ENCODE measurements around the gene TBC1D14. TPM values are rescaled to one million over a fixed set of nuclear protein-coding genes. Genes with fewer than 3 reads are reported as not detected.
A peak's percentile ranks its signal among the peaks of the same experiment; 100 is the strongest.

The TBC1D14 gene
- total and polyA plus RNA-seq, 5 donors from 2014 or later, result 46.6 to 67.7 (median 52.2) TPM

DNA sequence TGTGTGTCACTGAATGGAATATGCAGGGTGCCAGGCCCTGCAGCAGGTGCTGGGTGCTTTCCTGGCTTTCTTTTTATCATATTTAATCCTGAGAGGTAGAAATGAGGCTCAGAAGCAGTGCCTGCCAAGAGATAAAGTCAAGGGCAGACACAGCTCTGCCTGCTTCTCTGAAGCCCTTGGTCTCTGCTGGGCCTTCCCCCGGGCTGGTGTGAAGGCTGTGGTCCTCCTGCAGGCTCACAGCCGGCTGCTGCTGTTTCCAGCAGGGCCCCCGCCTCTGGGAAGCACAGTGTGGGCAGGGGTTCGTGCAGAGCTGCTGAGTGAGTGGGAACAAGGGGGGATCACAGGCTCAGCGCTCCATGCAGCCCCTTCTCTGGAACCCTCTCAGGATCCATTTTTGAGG lies 49.6 kb downstream of the TBC1D14 start:
- no peak overlapping the region for H3K27ac ChIP-seq (ENCODE audit: insufficient read depth, low read length, poor library complexity, severe bottlenecking)
- peaks cover 4% of the 10 kb centered on the region for H3K27me3 Mint-ChIP-seq
- no peaks in the 10 kb centered on the region for H3K9me3 Mint-ChIP-seq
- no peak overlapping the region for H3K4me3 Mint-ChIP-seq
- peak overlapping the region in 2 of 3 donors; percentile 48 to 51 for H3K27ac Mint-ChIP-seq
- peaks cover 7% of the 10 kb centered on the region for H3K36me3 Mint-ChIP-seq
- H3K27me3 ChIP-seq (ENCODE audit: control insufficient read depth, insufficient read depth, low read length), result no peaks in the 10 kb centered on the region
- H3K4me1 Mint-ChIP-seq, result peaks cover 5 to 83% (median 44%) of the 10 kb centered on the region in 4 donors
- no peak overlapping the region for H3K4me3 ChIP-seq (ENCODE audit: low read depth, low read length)
- peaks cover 5% of the 10 kb centered on the region for H3K36me3 ChIP-seq (ENCODE audit: control insufficient read depth, insufficient read depth, low read length)
- DNase-seq, result no peak
- no peaks in the 10 kb centered on the region for H3K9me3 ChIP-seq (ENCODE audit: control insufficient read depth in 2 of 2, low read length in 2 of 2)
- peaks cover 14% of the 10 kb centered on the region for H3K4me1 ChIP-seq (ENCODE audit: control insufficient read depth, insufficient read depth, low read length, poor library complexity, severe bottlenecking)
- ATAC-seq (ENCODE audit: low read depth in 2 of 2), result no peak

DNA sequence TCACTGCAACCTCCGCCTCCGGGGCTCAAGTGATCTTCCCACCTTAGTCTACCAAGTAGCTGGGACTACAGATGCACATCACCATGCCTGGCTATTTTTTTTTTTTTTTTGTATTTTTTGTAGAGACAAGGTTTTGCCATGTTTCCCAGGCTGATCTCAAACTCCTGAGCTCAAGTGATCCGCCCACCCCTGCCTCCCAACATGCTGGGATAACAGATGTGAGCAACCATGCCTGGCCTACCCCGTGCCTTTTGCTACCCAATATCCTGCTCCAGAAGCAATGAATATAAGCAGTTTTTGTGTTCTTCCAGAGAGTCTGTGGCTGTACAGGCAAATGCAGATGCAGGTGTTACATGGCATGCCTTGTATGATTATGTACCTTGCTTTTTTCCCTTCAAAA lies 50.5 kb downstream of the TBC1D14 start:
- H3K4me1 Mint-ChIP-seq, result peaks cover 14 to 83% (median 45%) of the 10 kb centered on the region in 4 donors
- no peaks in the 10 kb centered on the region for H3K9me3 Mint-ChIP-seq
- no peak overlapping the region for H3K27ac ChIP-seq (ENCODE audit: insufficient read depth, low read length, poor library complexity, severe bottlenecking)
- no peak overlapping the region for H3K4me3 Mint-ChIP-seq
- no peak overlapping the region for H3K27ac Mint-ChIP-seq
- peaks cover 4% of the 10 kb centered on the region for H3K27me3 Mint-ChIP-seq
- DNase-seq, result no peak
- ATAC-seq (ENCODE audit: low read depth in 2 of 2), result no peak
- peaks cover 23% of the 10 kb centered on the region for H3K4me1 ChIP-seq (ENCODE audit: control insufficient read depth, insufficient read depth, low read length, poor library complexity, severe bottlenecking)
- H3K9me3 ChIP-seq (ENCODE audit: control insufficient read depth in 2 of 2, low read length in 2 of 2), result no peaks in the 10 kb centered on the region
- H3K36me3 Mint-ChIP-seq, result peaks cover 8% of the 10 kb centered on the region
- peaks cover 5% of the 10 kb centered on the region for H3K36me3 ChIP-seq (ENCODE audit: control insufficient read depth, insufficient read depth, low read length)
- no peak overlapping the region for H3K4me3 ChIP-seq (ENCODE audit: low read depth, low read length)
- no peaks in the 10 kb centered on the region for H3K27me3 ChIP-seq (ENCODE audit: control insufficient read depth, insufficient read depth, low read length)

DNA sequence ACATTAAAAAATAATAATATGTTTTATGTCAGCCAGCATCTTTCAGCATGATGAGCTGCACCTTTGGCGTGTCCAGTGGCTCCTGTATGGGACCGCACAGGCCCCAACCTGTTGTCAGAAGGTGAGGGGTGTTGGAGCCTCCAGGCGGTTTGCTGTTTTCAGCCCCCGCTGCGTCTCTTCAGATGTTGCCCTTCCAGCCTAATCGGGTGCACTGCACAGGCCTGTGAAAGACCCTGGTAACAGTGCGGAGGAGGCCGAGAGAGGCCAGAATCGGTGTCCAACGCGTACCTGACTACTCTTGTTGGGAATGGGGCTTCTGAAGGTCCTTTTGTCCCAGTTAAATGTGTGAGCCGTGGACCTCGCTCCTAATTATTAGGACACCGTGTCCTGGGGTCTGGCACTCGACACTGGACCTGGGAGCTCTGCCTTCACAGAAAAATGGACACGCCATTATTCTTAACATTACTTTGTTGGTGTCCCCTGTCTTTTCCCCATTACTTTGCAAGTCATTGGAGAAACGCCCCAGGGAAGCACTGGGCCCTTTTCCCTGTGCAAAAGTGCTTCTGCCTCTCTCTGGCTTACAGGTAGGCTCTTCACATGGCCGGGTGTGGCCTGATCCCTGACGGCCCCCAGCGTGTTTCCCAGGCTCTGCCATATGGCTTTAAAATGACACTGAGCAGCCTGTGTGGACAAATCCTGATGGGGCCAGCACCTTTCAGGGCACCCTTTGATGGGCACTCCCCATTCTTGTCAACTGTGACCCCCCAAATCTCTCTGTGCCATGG lies 51.2 kb downstream of the TBC1D14 start:
- no peak overlapping the region for H3K27ac ChIP-seq (ENCODE audit: insufficient read depth, low read length, poor library complexity, severe bottlenecking)
- H3K4me1 ChIP-seq (ENCODE audit: control insufficient read depth, insufficient read depth, low read length, poor library complexity, severe bottlenecking), result peaks cover 23% of the 10 kb centered on the region
- ATAC-seq (ENCODE audit: low read depth in 2 of 2), result no peak
- H3K4me3 ChIP-seq (ENCODE audit: low read depth, low read length), result no peak overlapping the region
- no peak overlapping the region for H3K4me3 Mint-ChIP-seq
- H3K27me3 ChIP-seq (ENCODE audit: control insufficient read depth, insufficient read depth, low read length), result no peaks in the 10 kb centered on the region
- H3K9me3 Mint-ChIP-seq, result no peaks in the 10 kb centered on the region
- no peaks in the 10 kb centered on the region for H3K9me3 ChIP-seq (ENCODE audit: control insufficient read depth in 2 of 2, low read length in 2 of 2)
- H3K36me3 ChIP-seq (ENCODE audit: control insufficient read depth, insufficient read depth, low read length), result peaks cover 5% of the 10 kb centered on the region
- peaks cover 4% of the 10 kb centered on the region for H3K27me3 Mint-ChIP-seq
- H3K4me1 Mint-ChIP-seq, result peaks cover 21 to 84% (median 48%) of the 10 kb centered on the region in 4 donors
- no peak for DNase-seq
- no peak overlapping the region for H3K27ac Mint-ChIP-seq
- peaks cover 8% of the 10 kb centered on the region for H3K36me3 Mint-ChIP-seq

DNA sequence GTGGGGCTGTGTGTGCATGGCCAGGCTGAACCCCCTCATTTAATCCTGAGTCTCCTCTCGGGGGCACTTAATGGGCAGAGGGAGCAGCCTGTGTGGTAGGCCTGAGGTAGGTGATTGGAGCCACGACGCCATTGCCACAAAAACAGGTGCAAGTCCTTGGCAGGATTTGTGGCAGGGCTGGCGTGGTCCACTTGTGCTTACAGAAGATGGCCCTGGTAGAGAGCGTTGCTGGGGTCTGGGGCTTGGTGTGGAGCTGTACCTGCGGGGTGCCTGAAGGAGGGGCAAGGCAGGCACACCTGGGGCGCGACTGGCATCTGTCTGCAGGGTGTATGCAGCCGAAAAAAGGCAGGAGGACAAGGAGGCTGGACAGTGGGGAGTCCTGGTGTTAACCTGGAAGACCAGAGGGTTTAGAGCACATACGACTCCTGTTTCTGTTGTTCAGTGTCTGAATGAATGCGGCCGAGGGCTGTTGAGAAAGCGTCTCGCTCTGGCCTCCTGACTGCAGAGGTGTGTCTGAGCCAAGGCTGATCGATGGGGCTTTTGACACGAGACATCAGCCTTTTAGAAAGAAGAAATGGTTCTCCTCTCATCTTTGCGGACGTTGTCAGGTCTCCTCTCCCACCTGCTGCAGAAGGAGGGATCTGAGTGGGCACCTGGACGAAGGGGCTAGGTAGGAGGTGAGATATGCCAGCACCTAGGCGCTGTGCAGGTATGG lies 52.0 kb downstream of the TBC1D14 start:
- Histone ChIP-seq H3K27ac (ENCODE audit: insufficient read depth, low read length, poor library complexity, severe bottlenecking) (no peak overlapping the region), H3K27me3 (ENCODE audit: control insufficient read depth, insufficient read depth, low read length) (no peaks in the 10 kb centered on the region), H3K4me3 (ENCODE audit: low read depth, low read length) (no peak overlapping the region), H3K9me3 (ENCODE audit: control insufficient read depth in 2 of 2, low read length in 2 of 2) (no peaks in the 10 kb centered on the region), H3K36me3 (ENCODE audit: control insufficient read depth, insufficient read depth, low read length) (peaks cover 5% of the 10 kb centered on the region), H3K4me1 (ENCODE audit: control insufficient read depth, insufficient read depth, low read length, poor library complexity, severe bottlenecking) (peaks cover 23% of the 10 kb centered on the region)
- DNase-seq (no peak), ATAC-seq (ENCODE audit: low read depth in 2 of 2) (no peak)
- Mint-ChIP-seq H3K4me1 (peaks cover 24 to 82% (median 48%) of the 10 kb centered on the region in 4 donors), H3K9me3 (no peaks in the 10 kb centered on the region), H3K36me3 (peaks cover 8% of the 10 kb centered on the region), H3K27ac (peak overlapping the region in 2 of 3 donors; percentile 15 to 87), H3K27me3 (peaks cover 4% of the 10 kb centered on the region), H3K4me3 (no peak overlapping the region)

DNA sequence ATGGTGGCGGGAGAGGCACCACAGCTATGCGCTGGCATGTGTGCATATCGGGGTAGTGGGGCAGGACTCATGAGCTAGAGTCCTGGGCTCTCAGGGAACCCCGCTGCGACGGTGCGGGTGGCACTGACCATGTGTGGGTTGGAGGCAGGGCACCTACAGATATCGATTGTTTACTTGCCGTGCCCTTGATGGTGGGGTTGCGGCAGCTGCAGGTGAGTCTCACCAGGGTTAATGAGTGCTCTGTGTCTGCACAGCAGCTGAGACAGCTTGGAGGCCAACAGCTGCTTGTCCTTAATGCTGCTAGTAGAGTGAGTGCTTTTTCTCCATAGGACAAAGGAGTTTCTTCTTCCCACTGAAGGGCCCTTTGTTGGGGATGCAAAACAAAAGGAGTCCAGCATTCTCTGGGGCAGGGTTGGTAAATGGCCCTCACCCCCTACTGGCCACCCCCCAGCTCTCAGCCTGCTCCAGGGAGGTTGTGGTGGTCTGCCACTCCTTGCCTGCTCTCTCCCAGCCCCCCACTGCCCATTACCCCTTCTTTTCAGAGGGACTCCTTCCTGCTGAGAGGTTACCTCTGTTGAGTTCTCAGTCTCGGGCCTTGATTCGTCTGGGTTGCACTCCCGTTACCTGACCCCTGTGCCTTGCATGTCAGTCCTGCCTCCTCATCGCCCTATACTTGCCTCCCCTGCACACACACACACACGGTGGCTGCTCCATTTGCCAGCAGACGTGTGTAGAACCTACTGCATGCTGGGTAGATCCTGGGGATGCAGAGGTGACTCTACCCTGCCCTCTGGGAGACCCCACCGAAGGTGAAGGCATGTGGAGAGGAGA lies 52.8 kb downstream of the TBC1D14 start:
- no peak for DNase-seq
- peaks cover 23% of the 10 kb centered on the region for H3K4me1 ChIP-seq (ENCODE audit: control insufficient read depth, insufficient read depth, low read length, poor library complexity, severe bottlenecking)
- H3K27ac Mint-ChIP-seq, result peak overlapping the region in 2 of 3 donors; percentile 86 to 87
- H3K36me3 ChIP-seq (ENCODE audit: control insufficient read depth, insufficient read depth, low read length), result peaks cover 9% of the 10 kb centered on the region
- no peaks in the 10 kb centered on the region for H3K9me3 ChIP-seq (ENCODE audit: control insufficient read depth in 2 of 2, low read length in 2 of 2)
- H3K27me3 ChIP-seq (ENCODE audit: control insufficient read depth, insufficient read depth, low read length), result no peaks in the 10 kb centered on the region
- no peak overlapping the region for H3K4me3 ChIP-seq (ENCODE audit: low read depth, low read length)
- peak overlapping the region in 1 of 4 donors; percentile 34 for H3K4me3 Mint-ChIP-seq
- H3K36me3 Mint-ChIP-seq, result peaks cover 11% of the 10 kb centered on the region
- H3K27ac ChIP-seq (ENCODE audit: insufficient read depth, low read length, poor library complexity, severe bottlenecking), result no peak overlapping the region
- H3K27me3 Mint-ChIP-seq, result peaks cover 4% of the 10 kb centered on the region
- H3K9me3 Mint-ChIP-seq, result no peaks in the 10 kb centered on the region
- no peak for ATAC-seq (ENCODE audit: low read depth in 2 of 2)
- H3K4me1 Mint-ChIP-seq, result peaks cover 20 to 75% (median 46%) of the 10 kb centered on the region in 4 donors

DNA sequence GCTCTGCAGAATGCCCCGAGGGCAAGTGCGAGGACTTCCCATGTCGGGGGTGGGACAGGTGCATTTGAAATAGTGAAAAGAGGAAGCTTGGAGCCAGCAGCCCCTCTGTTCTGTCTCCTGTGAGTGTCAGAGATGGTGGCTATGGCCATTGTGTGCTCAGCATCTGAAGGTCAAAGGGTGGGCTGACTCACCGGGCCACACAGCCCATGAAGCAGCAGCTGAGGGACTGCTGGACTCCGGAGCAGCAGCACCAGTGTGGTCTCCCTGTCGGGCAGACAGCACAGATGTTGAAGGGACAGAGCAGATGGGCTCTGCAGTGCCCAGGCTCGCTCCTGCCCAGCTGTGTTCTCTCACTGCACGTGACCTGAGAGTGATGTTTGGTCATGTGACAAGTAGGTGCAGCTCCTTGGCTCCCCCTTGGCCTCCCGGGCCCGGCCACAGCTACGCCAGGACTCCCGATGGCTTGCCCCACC lies 53.5 kb downstream of the TBC1D14 start:
- Histone ChIP-seq H3K4me3 (ENCODE audit: low read depth, low read length) (no peak overlapping the region), H3K9me3 (ENCODE audit: control insufficient read depth in 2 of 2, low read length in 2 of 2) (no peaks in the 10 kb centered on the region), H3K36me3 (ENCODE audit: control insufficient read depth, insufficient read depth, low read length) (peaks cover 16% of the 10 kb centered on the region), H3K27ac (ENCODE audit: insufficient read depth, low read length, poor library complexity, severe bottlenecking) (no peak overlapping the region), H3K4me1 (ENCODE audit: control insufficient read depth, insufficient read depth, low read length, poor library complexity, severe bottlenecking) (peaks cover 23% of the 10 kb centered on the region), H3K27me3 (ENCODE audit: control insufficient read depth, insufficient read depth, low read length) (no peaks in the 10 kb centered on the region)
- no peak for ATAC-seq (ENCODE audit: low read depth in 2 of 2)
- no peak overlapping the region for H3K4me3 Mint-ChIP-seq
- no peaks in the 10 kb centered on the region for H3K9me3 Mint-ChIP-seq
- DNase-seq, result no peak
- H3K27me3 Mint-ChIP-seq, result peaks cover 4% of the 10 kb centered on the region
- H3K27ac Mint-ChIP-seq, result peak overlapping the region; percentile 52 to 86 (median 67)
- H3K4me1 Mint-ChIP-seq, result peaks cover 20 to 70% (median 44%) of the 10 kb centered on the region in 4 donors
- peaks cover 12% of the 10 kb centered on the region for H3K36me3 Mint-ChIP-seq

DNA sequence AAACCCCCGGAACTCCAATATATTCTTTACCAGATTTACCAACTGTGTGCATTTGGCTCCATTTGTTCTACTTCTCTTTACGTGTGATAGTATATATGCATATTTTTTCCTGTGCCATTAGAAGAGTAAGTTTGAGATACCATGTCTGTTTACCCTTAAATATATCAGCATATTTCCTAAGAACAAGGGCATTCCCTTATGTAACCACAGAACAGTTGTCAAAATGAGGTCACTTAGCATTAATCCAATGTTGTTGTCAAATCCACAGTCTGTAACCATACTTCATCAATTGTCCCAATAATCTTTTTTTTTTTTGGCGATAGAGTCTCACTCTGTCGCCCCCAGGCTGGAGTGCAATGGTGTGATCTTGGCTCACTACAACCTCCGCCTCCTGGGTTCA lies 55.2 kb downstream of the TBC1D14 start:
- peaks cover 1% of the 10 kb centered on the region for H3K27me3 Mint-ChIP-seq
- Histone ChIP-seq H3K4me1 (ENCODE audit: control insufficient read depth, insufficient read depth, low read length, poor library complexity, severe bottlenecking) (peaks cover 23% of the 10 kb centered on the region), H3K27ac (ENCODE audit: insufficient read depth, low read length, poor library complexity, severe bottlenecking) (no peak overlapping the region), H3K36me3 (ENCODE audit: control insufficient read depth, insufficient read depth, low read length) (peaks cover 24% of the 10 kb centered on the region), H3K27me3 (ENCODE audit: control insufficient read depth, insufficient read depth, low read length) (no peaks in the 10 kb centered on the region), H3K4me3 (ENCODE audit: low read depth, low read length) (peak overlapping the region; percentile 33), H3K9me3 (ENCODE audit: control insufficient read depth in 2 of 2, low read length in 2 of 2) (no peaks in the 10 kb centered on the region)
- H3K4me3 Mint-ChIP-seq, result peak overlapping the region in 1 of 4 donors; percentile 33
- H3K27ac Mint-ChIP-seq, result peak overlapping the region in 2 of 3 donors; percentile 11 to 39
- DNase-seq (no peak), ATAC-seq (ENCODE audit: low read depth in 2 of 2) (no peak)
- peaks cover 20 to 58% (median 42%) of the 10 kb centered on the region in 4 donors for H3K4me1 Mint-ChIP-seq
- H3K9me3 Mint-ChIP-seq, result no peaks in the 10 kb centered on the region
- H3K36me3 Mint-ChIP-seq, result peaks cover 16% of the 10 kb centered on the region
